GM12878 (cell line): Measurements from ENCODE around the gene DCC. TPM values are rescaled to one million over a fixed set of nuclear protein-coding genes. Genes with fewer than 3 reads are reported as not detected.

Experiments used
- ATAC-seq: fragments of 200-7000 bp; cut with Tn5 transposase; 3 replicates; pipeline ENCODE4 v1.9.1; 2020; ENCODE audit warnings: mild to moderate bottlenecking, moderate library complexity
- BruUV-seq: library from RNA; stranded (reverse); fragments of 400-500 nt; replicated peaks from 2 replicates; lab custom pipeline; 2021; lab: Mats Ljungman, UMichigan
- CTCF ChIA-PET: fragments of 300-600 bp; sonication (Branson Sonifier 250); formaldehyde crosslinking; extraction: SDS; loops from one replicate; lab custom pipeline; 2021; ENCODE audit warnings: inconsistent platforms; lab: Yijun Ruan, JAX
- POLR2A ChIA-PET: fragments of 350-600 bp; formaldehyde crosslinking; extraction: SDS; loops from one replicate; lab custom pipeline; 2021; ENCODE audit warnings: inconsistent platforms; lab: Charles Lee
- RAD21 ChIA-PET: fragments of 300-600 bp; sonication (Branson Sonifier 250); formaldehyde crosslinking; loops from one replicate; lab custom pipeline; 2023; ENCODE audit warnings: antibody characterized with exemption; ENCODE audit not compliant: unreplicated experiment; lab: Charles Lee
- SMC1A ChIA-PET: fragments of 300-600 bp; sonication (Branson Sonifier 250); formaldehyde crosslinking; loops from one replicate; lab custom pipeline; 2023; ENCODE audit not compliant: unreplicated experiment, uncharacterized antibody; lab: Charles Lee
- DNase-seq: peaks from one replicate; pipeline ENCODE4 v3.0.0-alpha.2; 2011; ENCODE audit warnings: low read depth, low spot score
- FAIRE-seq: peaks from 3 replicates; lab custom pipeline; 2011; peaks lifted over from hg19 to GRCh38; lab: Jason Lieb, UNC
- H2AFZ ChIP-seq: 2 replicates; pipeline ENCODE4 v1.6.0; 2011; ENCODE audit warnings: low read depth, low read length, control low read depth; ENCODE audit not compliant: control insufficient read depth
- H3K27ac ChIP-seq: 2 replicates; pipeline ENCODE4 v1.5.1; 2011; ENCODE audit warnings: control low read depth; ENCODE audit not compliant: control insufficient read depth, insufficient read depth
- H3K27me3 ChIP-seq, 2 experiments: replicated peaks in 1 of 2; 2 replicates each; pipeline versions ENCODE4 v1.6.0 to v1.6.1; 2011; ENCODE audit warnings: low read length in 1 of 2; ENCODE audit not compliant: control insufficient read depth in 2 of 2, insufficient read depth in 2 of 2
- H3K36me3 ChIP-seq, 2 experiments: 2 replicates each; pipeline ENCODE4 v1.5.1; 2011; ENCODE audit warnings: low read length in 1 of 2; ENCODE audit not compliant: control insufficient read depth in 2 of 2, insufficient read depth in 2 of 2
- H3K4me1 ChIP-seq: 2 replicates; pipeline ENCODE4 v1.6.1; 2011; ENCODE audit warnings: mild to moderate bottlenecking, low read length, moderate library complexity, mixed read lengths; ENCODE audit not compliant: control insufficient read depth, insufficient read depth
- H3K4me2 ChIP-seq: 2 replicates; pipeline ENCODE4 v1.6.0; 2011; ENCODE audit warnings: control low read depth; ENCODE audit not compliant: control insufficient read depth, insufficient read depth
- H3K4me3 ChIP-seq: fragments of 200-600 bp; sonication (generic); 2 replicates; pipeline ENCODE4 v1.5.1; 2016
- H3K79me2 ChIP-seq: 2 replicates; pipeline ENCODE4 v1.6.0; 2011; ENCODE audit warnings: low read length; ENCODE audit not compliant: control insufficient read depth, insufficient read depth
- H3K9ac ChIP-seq: 2 replicates; pipeline ENCODE4 v1.8.0; 2011; ENCODE audit warnings: low read length, control low read depth, mixed read lengths; ENCODE audit not compliant: control insufficient read depth, insufficient read depth
- H3K9me3 ChIP-seq: replicated peaks from 3 replicates; pipeline ENCODE4 v1.5.1; 2011; ENCODE audit warnings: mild to moderate bottlenecking, low read length; ENCODE audit not compliant: control insufficient read depth, insufficient read depth
- H4K20me1 ChIP-seq: 2 replicates; pipeline ENCODE4 v1.6.0; 2011; ENCODE audit not compliant: control insufficient read depth, insufficient read depth
- HCFC1 ChIP-seq: fragments of 150-350 bp; IDR thresholded peaks from 2 replicates; pipeline ENCODE4 v1.6.1; 2014; ENCODE audit warnings: low read length
- JUNB ChIP-seq: IDR thresholded peaks from 2 replicates; pipeline ENCODE4 v1.6.1; 2016; ENCODE audit warnings: antibody characterized with exemption, mild to moderate bottlenecking
- MEF2B ChIP-seq: fragments of 450-650 bp; IDR thresholded peaks from 2 replicates; pipeline ENCODE4 v1.6.1; 2018; ENCODE audit warnings: mild to moderate bottlenecking, moderate library complexity; ENCODE audit not compliant: partially characterized antibody, poor library complexity, severe bottlenecking
- NBN ChIP-seq: fragments of 450-650 bp; IDR thresholded peaks from 2 replicates; pipeline ENCODE4 v1.6.1; 2016
- TCF12 ChIP-seq: IDR thresholded peaks from 2 replicates; pipeline ENCODE4 v1.6.1; 2011; ENCODE audit warnings: low read depth, mild to moderate bottlenecking, low read length
- WRNIP1 ChIP-seq: IDR thresholded peaks from 2 replicates; pipeline ENCODE4 v1.6.1; 2011; ENCODE audit warnings: low read depth, low read length, improper control_type of control experiment, borderline replicate concordance
- ZZZ3 ChIP-seq: IDR thresholded peaks from 2 replicates; pipeline ENCODE4 v1.6.1; 2011; ENCODE audit warnings: low read depth; ENCODE audit not compliant: control insufficient read depth, insufficient read length
- WGBS: methylation state at CpG from one replicate; pipeline ENCODE4 v1.1.6; 2016; ENCODE audit warnings: low lambda C conversion rate; ENCODE audit not compliant: insufficient replicate concordance, insufficient coverage; ENCODE audit errors: missing lambda C conversion rate; 5-methylcytosine and 5-hydroxymethylcytosine counted together
- in situ Hi-C: fragments of 300-500 bp; cut with MboI; formaldehyde crosslinking; loops from 9 replicates; pipeline ENCODE4 v1.14.3; 2018; ENCODE audit warnings: mixed read lengths
- intact Hi-C: fragments of 100-400 bp; cut with micrococcal nuclease; formaldehyde crosslinking; loops from one replicate; pipeline ENCODE4 v1.14.2; 2022; ENCODE audit not compliant: unreplicated experiment
- polyA plus RNA-seq, 11 experiments: library from polyadenylated mRNA; depleted of rRNA in 4 of 11; unstranded in 6 of 11; stranded (reverse) in 5 of 11; fragments of >200 nt; fragmentation: Nextera tagmentation in 4 of 11; fragmentation: Illumina TruSeq in 1 of 11; extraction: Ambion mirVana in 4 of 11; extraction: Trizol in 1 of 11; gene quantifications; 1 replicate in 1 of 11; 2 replicates in 10 of 11; pipeline versions ENCODE4 v1.2.1 to v1.2.3, GENCODE V29; 2011 to 2016; ENCODE audit warnings: inconsistent platforms in 2 of 11, missing spikeins in 2 of 11, low read depth in 1 of 11
- total RNA-seq, 4 experiments: library from RNA; depleted of rRNA in 3 of 4; stranded (reverse); fragments of >200 nt in 3 of 4; fragmentation: Illumina TruSeq in 1 of 4; extraction: Trizol in 1 of 4; gene quantifications; 2 replicates each; pipeline versions ENCODE4 v1.2.1 to v1.2.3, GENCODE V29; 2013 to 2021
- TF ChIP-seq, protein P1 (sequence below): IDR thresholded peaks from 2 replicates; pipeline ENCODE4 v1.6.1; 2012; ENCODE audit warnings: improper control_type of control experiment, low read depth, low read length; ENCODE audit not compliant: insufficient replicate concordance
- TF ChIP-seq, protein P2 (sequence below): IDR thresholded peaks from 2 replicates; pipeline ENCODE4 v1.6.1; 2012; ENCODE audit warnings: mild to moderate bottlenecking, low read depth, low read length
- TF ChIP-seq, protein P3 (sequence below): fragments of 450-650 bp; IDR thresholded peaks from 2 replicates; pipeline ENCODE4 v1.6.1; 2016; ENCODE audit warnings: mild to moderate bottlenecking
- TF ChIP-seq, protein P4 (sequence below): IDR thresholded peaks from 2 replicates; pipeline ENCODE4 v1.6.1; 2011; ENCODE audit warnings: low read depth, low read length, improper control_type of control experiment, borderline replicate concordance
- TF ChIP-seq, protein P5 (sequence below): IDR thresholded peaks from 2 replicates; pipeline ENCODE4 v1.6.1; 2012; ENCODE audit warnings: low read length, inconsistent platforms

DCC gene
- total and polyA plus RNA-seq, 10 of the 15 experiments (the other 5 are each of a cell fraction or from before 2014, with no cell fraction given): 0.01 TPM; not detected in 9

DNA sequence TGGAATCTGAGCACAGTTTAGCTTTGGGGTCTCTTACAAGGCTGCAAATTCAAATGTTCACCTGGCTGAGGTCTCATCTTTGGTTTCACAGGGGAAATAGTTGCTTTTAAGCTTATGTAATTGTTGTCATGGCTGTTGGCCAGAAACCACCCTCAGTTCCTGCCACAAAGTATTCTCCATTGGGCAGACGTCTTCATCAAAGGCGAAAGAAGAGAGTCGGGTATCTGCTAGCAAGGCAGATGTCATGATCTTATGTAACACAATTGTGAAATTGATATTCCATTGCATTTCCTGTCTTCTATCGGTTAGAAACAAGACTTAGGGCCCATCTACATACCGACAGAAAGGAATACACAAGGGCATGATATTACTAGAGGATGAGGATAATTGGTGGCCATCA lies 1068.3 kb downstream of the DCC start:
- CTCF ChIA-PET: no interaction called here
- intact Hi-C loops: no loop called here
- FAIRE-seq (no peak), ATAC-seq (no peak), DNase-seq (no peak)
- Histone ChIP-seq H3K4me1 (no peaks in the 10 kb centered on the region), H3K9ac (no peak overlapping the region), H3K27ac (no peak overlapping the region), H3K79me2 (no peaks in the 10 kb centered on the region), H4K20me1 (no peaks in the 10 kb centered on the region), H3K27me3 (no peaks in the 10 kb centered on the region), H3K9me3 (no peaks in the 10 kb centered on the region), H3K36me3 (no peaks in the 10 kb centered on the region), H2AFZ (no peak overlapping the region), H3K4me2 (no peak overlapping the region), H3K4me3 (no peak overlapping the region)
- in situ Hi-C loops: no loop called here
- RAD21 ChIA-PET: no interaction called here
- POLR2A ChIA-PET: no interaction called here
- SMC1A ChIA-PET: no interaction called here
- no TSS peak for BruUV-seq
- 23% methylated on average over 5 of the region's 5 CpGs for WGBS
- TF ChIP-seq WRNIP1 (no peak), NBN (no peak), MEF2B (no peak), ZZZ3 (no peak), TCF12 (no peak), JUNB (no peak), HCFC1 (no peak)
- TF ChIP-seq, protein P1, sequence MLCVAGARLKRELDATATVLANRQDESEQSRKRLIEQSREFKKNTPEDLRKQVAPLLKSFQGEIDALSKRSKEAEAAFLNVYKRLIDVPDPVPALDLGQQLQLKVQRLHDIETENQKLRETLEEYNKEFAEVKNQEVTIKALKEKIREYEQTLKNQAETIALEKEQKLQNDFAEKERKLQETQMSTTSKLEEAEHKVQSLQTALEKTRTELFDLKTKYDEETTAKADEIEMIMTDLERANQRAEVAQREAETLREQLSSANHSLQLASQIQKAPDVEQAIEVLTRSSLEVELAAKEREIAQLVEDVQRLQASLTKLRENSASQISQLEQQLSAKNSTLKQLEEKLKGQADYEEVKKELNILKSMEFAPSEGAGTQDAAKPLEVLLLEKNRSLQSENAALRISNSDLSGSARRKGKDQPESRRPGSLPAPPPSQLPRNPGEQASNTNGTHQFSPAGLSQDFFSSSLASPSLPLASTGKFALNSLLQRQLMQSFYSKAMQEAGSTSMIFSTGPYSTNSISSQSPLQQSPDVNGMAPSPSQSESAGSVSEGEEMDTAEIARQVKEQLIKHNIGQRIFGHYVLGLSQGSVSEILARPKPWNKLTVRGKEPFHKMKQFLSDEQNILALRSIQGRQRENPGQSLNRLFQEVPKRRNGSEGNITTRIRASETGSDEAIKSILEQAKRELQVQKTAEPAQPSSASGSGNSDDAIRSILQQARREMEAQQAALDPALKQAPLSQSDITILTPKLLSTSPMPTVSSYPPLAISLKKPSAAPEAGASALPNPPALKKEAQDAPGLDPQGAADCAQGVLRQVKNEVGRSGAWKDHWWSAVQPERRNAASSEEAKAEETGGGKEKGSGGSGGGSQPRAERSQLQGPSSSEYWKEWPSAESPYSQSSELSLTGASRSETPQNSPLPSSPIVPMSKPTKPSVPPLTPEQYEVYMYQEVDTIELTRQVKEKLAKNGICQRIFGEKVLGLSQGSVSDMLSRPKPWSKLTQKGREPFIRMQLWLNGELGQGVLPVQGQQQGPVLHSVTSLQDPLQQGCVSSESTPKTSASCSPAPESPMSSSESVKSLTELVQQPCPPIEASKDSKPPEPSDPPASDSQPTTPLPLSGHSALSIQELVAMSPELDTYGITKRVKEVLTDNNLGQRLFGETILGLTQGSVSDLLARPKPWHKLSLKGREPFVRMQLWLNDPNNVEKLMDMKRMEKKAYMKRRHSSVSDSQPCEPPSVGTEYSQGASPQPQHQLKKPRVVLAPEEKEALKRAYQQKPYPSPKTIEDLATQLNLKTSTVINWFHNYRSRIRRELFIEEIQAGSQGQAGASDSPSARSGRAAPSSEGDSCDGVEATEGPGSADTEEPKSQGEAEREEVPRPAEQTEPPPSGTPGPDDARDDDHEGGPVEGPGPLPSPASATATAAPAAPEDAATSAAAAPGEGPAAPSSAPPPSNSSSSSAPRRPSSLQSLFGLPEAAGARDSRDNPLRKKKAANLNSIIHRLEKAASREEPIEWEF: no peak
- TF ChIP-seq, protein P2, sequence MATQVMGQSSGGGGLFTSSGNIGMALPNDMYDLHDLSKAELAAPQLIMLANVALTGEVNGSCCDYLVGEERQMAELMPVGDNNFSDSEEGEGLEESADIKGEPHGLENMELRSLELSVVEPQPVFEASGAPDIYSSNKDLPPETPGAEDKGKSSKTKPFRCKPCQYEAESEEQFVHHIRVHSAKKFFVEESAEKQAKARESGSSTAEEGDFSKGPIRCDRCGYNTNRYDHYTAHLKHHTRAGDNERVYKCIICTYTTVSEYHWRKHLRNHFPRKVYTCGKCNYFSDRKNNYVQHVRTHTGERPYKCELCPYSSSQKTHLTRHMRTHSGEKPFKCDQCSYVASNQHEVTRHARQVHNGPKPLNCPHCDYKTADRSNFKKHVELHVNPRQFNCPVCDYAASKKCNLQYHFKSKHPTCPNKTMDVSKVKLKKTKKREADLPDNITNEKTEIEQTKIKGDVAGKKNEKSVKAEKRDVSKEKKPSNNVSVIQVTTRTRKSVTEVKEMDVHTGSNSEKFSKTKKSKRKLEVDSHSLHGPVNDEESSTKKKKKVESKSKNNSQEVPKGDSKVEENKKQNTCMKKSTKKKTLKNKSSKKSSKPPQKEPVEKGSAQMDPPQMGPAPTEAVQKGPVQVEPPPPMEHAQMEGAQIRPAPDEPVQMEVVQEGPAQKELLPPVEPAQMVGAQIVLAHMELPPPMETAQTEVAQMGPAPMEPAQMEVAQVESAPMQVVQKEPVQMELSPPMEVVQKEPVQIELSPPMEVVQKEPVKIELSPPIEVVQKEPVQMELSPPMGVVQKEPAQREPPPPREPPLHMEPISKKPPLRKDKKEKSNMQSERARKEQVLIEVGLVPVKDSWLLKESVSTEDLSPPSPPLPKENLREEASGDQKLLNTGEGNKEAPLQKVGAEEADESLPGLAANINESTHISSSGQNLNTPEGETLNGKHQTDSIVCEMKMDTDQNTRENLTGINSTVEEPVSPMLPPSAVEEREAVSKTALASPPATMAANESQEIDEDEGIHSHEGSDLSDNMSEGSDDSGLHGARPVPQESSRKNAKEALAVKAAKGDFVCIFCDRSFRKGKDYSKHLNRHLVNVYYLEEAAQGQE: no peak
- TF ChIP-seq, protein P3, sequence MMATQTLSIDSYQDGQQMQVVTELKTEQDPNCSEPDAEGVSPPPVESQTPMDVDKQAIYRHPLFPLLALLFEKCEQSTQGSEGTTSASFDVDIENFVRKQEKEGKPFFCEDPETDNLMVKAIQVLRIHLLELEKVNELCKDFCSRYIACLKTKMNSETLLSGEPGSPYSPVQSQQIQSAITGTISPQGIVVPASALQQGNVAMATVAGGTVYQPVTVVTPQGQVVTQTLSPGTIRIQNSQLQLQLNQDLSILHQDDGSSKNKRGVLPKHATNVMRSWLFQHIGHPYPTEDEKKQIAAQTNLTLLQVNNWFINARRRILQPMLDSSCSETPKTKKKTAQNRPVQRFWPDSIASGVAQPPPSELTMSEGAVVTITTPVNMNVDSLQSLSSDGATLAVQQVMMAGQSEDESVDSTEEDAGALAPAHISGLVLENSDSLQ: no peak
- TF ChIP-seq, protein P4, sequence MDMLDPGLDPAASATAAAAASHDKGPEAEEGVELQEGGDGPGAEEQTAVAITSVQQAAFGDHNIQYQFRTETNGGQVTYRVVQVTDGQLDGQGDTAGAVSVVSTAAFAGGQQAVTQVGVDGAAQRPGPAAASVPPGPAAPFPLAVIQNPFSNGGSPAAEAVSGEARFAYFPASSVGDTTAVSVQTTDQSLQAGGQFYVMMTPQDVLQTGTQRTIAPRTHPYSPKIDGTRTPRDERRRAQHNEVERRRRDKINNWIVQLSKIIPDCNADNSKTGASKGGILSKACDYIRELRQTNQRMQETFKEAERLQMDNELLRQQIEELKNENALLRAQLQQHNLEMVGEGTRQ: no peak
- TF ChIP-seq, protein P5, sequence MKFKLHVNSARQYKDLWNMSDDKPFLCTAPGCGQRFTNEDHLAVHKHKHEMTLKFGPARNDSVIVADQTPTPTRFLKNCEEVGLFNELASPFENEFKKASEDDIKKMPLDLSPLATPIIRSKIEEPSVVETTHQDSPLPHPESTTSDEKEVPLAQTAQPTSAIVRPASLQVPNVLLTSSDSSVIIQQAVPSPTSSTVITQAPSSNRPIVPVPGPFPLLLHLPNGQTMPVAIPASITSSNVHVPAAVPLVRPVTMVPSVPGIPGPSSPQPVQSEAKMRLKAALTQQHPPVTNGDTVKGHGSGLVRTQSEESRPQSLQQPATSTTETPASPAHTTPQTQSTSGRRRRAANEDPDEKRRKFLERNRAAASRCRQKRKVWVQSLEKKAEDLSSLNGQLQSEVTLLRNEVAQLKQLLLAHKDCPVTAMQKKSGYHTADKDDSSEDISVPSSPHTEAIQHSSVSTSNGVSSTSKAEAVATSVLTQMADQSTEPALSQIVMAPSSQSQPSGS: no peak
